GM10266 (cell line): Measurements from ENCODE around the gene LRMDA.

ENCODE experiments used
- DNase-seq: peaks from one replicate; pipeline ENCODE4 v3.0.0; 2012; ENCODE audit errors: extremely low spot score
- CTCF ChIP-seq: IDR thresholded peaks from 2 replicates; pipeline ENCODE4 v1.5.1; 2012; ENCODE audit warnings: mild to moderate bottlenecking, low read depth; ENCODE audit not compliant: control insufficient read depth, insufficient read depth; ENCODE audit errors: missing control alignments

LRMDA gene

GRCh38 chr10:75569506-75569905 is 138.1 kb downstream of the LRMDA start:
- DNase-seq, result no peak
- TF ChIP-seq CTCF, result no peak

GRCh38 chr10:75572478-75572877 is 141.1 kb downstream of the LRMDA start:
- TF ChIP-seq CTCF, result no peak
- no peak for DNase-seq

GRCh38 chr10:75575940-75576339 is 144.5 kb downstream of the LRMDA start:
- no peak for DNase-seq
- TF ChIP-seq CTCF, result no peak

GRCh38 chr10:75582102-75582501 is 150.7 kb downstream of the LRMDA start:
- TF ChIP-seq CTCF, result no peak
- DNase-seq, result no peak

- DNase-seq, result no peak
- TF ChIP-seq CTCF, result no peak
These were observed 153.9 kb downstream of the LRMDA start for GRCh38 chr10:75585294-75585693.

- DNase-seq, result no peak
- no peak for TF ChIP-seq CTCF
These were observed 155.4 kb downstream of the LRMDA start for GRCh38 chr10:75586814-75587213.

GRCh38 chr10:75588031-75588430 is 156.6 kb downstream of the LRMDA start:
- DNase-seq, result no peak
- TF ChIP-seq CTCF, result no peak
